ENCODE data around the gene POGK. TPM values are rescaled to one million over a fixed set of nuclear protein-coding genes. Genes with fewer than 3 reads are reported as not detected.

The POGK gene
- total and polyA plus RNA-seq, 2 experiments from 2014 or later = 10.9 to 31.4 TPM

DNA sequence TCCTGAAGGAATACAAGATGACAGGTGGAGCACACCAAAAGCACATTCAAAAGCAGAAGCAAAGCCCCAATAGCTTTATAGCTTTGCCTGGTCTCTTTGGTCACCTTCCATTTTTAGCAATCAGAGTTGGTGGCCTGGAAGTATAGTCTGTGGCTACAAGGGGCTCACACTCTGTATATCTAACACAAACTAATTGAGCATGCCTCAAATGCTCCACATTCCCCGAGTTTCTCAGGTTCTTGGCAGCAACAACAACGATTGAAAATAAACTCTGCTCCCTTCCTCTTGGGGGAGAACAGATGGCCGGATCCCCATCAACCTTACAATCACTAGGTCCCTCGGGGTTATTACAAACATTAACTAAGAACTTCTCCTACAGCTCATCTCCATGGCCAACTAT lies 61.7 kb downstream of the POGK start:
- H3K27ac ChIP-seq (ENCODE audit: low read depth) = no peak overlapping the region
- peaks cover 13% of the 10 kb centered on the region for H3K36me3 Mint-ChIP-seq (ENCODE audit: low read depth)
- no peaks in the 10 kb centered on the region for H3K9me2 ChIP-seq (ENCODE audit: insufficient read depth)
- peaks cover 5% of the 10 kb centered on the region; the same call in 1 of the 2 replicates for H3K4me1 ChIP-seq (ENCODE audit: insufficient read depth)
- DNase-seq (ENCODE audit: low spot score) (peak; percentile 17), ATAC-seq (no peak)
- no peaks in the 10 kb centered on the region for H3K27me3 ChIP-seq (ENCODE audit: insufficient read depth)
- no peak overlapping the region for H3K4me3 Mint-ChIP-seq
- TF ChIP-seq, protein P1, sequence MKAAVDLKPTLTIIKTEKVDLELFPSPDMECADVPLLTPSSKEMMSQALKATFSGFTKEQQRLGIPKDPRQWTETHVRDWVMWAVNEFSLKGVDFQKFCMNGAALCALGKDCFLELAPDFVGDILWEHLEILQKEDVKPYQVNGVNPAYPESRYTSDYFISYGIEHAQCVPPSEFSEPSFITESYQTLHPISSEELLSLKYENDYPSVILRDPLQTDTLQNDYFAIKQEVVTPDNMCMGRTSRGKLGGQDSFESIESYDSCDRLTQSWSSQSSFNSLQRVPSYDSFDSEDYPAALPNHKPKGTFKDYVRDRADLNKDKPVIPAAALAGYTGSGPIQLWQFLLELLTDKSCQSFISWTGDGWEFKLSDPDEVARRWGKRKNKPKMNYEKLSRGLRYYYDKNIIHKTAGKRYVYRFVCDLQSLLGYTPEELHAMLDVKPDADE (IDR thresholded peaks at IDR 0.05) = no peak
- TF ChIP-seq EZH2 (IDR thresholded peaks at IDR 0.05; ENCODE audit: low read depth, unreplicated experiment) (no peak), CTCF (conservative IDR thresholded peaks at IDR 0.05; ENCODE audit: low read depth in 2 of 2) (no peak)
- no peaks in the 10 kb centered on the region for H3K36me3 ChIP-seq (ENCODE audit: insufficient read depth)
- no peaks in the 10 kb centered on the region for H4K20me1 ChIP-seq (replicated peaks; ENCODE audit: insufficient read depth)
- no peaks in the 10 kb centered on the region for H3K4me1 Mint-ChIP-seq
- peaks cover 11% of the 10 kb centered on the region for H3K27me3 Mint-ChIP-seq (ENCODE audit: insufficient read depth, low read depth, poor library complexity)
- H3K4me2 ChIP-seq = no peak overlapping the region
- H3K4me3 ChIP-seq = no peak overlapping the region
- peaks cover 23% of the 10 kb centered on the region for H3K9me3 Mint-ChIP-seq
- H3K79me2 ChIP-seq (replicated peaks; ENCODE audit: insufficient read depth) = no peaks in the 10 kb centered on the region
- H2AFZ ChIP-seq = peak overlapping the region; percentile 21; the same call in 1 of the 2 replicates
- no peaks in the 10 kb centered on the region for H3F3A ChIP-seq (replicated peaks; ENCODE audit: low read depth)
- no peak overlapping the region for H3K27ac Mint-ChIP-seq

- no peak overlapping the region for H2AFZ ChIP-seq
- Mint-ChIP-seq H3K36me3 (ENCODE audit: low read depth) (peaks cover 11% of the 10 kb centered on the region), H3K27ac (no peak overlapping the region), H3K9me3 (peaks cover 14% of the 10 kb centered on the region), H3K4me3 (no peak overlapping the region), H3K27me3 (ENCODE audit: insufficient read depth, low read depth, poor library complexity) (peaks cover 8% of the 10 kb centered on the region), H3K4me1 (no peaks in the 10 kb centered on the region)
- H3K4me1 ChIP-seq (ENCODE audit: insufficient read depth) = peaks cover 5% of the 10 kb centered on the region; the same call in 1 of the 2 replicates
- no peak overlapping the region for H3K27ac ChIP-seq (ENCODE audit: low read depth)
- H3K4me2 ChIP-seq = no peak overlapping the region
- ATAC-seq (no peak), DNase-seq (ENCODE audit: low spot score) (no peak)
- no peaks in the 10 kb centered on the region for H3K79me2 ChIP-seq (replicated peaks; ENCODE audit: insufficient read depth)
- no peaks in the 10 kb centered on the region for H3F3A ChIP-seq (replicated peaks; ENCODE audit: low read depth)
- no peaks in the 10 kb centered on the region for H3K9me2 ChIP-seq (ENCODE audit: insufficient read depth)
- H3K4me3 ChIP-seq = no peak overlapping the region
- no peaks in the 10 kb centered on the region for H3K27me3 ChIP-seq (ENCODE audit: insufficient read depth)
- no peaks in the 10 kb centered on the region for H4K20me1 ChIP-seq (replicated peaks; ENCODE audit: insufficient read depth)
- no peaks in the 10 kb centered on the region for H3K36me3 ChIP-seq (ENCODE audit: insufficient read depth)
- no peak for TF ChIP-seq CTCF (conservative IDR thresholded peaks at IDR 0.05; ENCODE audit: low read depth in 2 of 2)
- no peak for TF ChIP-seq ZNF462 (CRISPR knock-in tag; IDR thresholded peaks at IDR 0.05)
- TF ChIP-seq ZNF114 (CRISPR knock-in tag; IDR thresholded peaks at IDR 0.05) = no peak
- TF ChIP-seq JUNB (IDR thresholded peaks at IDR 0.05; ENCODE audit: unreplicated experiment) = no peak
- no peak for TF ChIP-seq NANOG (IDR thresholded peaks at IDR 0.05; ENCODE audit: borderline replicate concordance)
- no peak for TF ChIP-seq POLR2AphosphoS5 (IDR thresholded peaks at IDR 0.05; ENCODE audit: low read depth)
- no peak for TF ChIP-seq EZH2phosphoT487 (IDR thresholded peaks at IDR 0.05; ENCODE audit: unreplicated experiment)
- no peak for TF ChIP-seq CREB1 (CRISPR knock-in tag; IDR thresholded peaks at IDR 0.05; ENCODE audit: low read depth)
Observed at GRCh38 chr1:166902279-166902678, 63.0 kb downstream of the POGK start.
